Measurements from ENCODE around the gene ZNF124.

- TF ChIP-seq POLR2AphosphoS5 (IDR thresholded peaks at IDR 0.05) = no peak
- TF ChIP-seq POLR2A (IDR thresholded peaks at IDR 0.05) = no peak
These were observed 64.1 kb downstream of the ZNF124 start for GRCh38 chr1:247107694-247108093.

Data from sigmoid colon (tissue), 4 donors.